ENCODE data around the gene GEMIN8.

GEMIN8 gene

DNA sequence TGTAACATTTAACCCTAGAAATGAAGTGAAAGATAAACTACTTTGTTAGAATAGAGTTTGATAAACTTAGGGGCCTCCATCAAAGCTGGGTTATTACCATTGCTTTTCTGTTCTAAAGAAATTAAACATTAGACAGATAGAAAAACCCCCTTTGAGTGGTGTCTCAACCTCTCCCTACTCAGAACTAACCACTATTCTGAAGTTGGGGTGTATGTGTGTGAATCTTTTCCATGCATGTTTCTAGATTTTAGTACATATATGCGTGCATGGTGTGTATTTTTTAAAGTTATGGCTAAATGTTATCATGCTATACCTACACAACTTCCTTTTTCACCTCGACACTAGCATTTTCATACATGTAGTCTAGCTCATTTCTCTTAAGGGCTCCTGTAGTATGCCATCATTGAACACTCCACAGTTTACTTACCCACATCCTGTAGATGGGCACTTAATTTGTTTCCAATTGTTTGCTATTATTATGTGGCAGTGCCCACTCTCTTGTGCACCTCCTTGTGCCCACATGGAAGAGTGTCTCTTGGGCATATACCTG is 25.7 kb downstream of the GEMIN8 start:
- no peak overlapping the region for H2BK15ac ChIP-seq (ENCODE audit: low read depth, poor library complexity, severe bottlenecking)
- no peak overlapping the region for H3K4ac ChIP-seq (ENCODE audit: low read depth in 1 of 2, low read length in 2 of 2)

DNA sequence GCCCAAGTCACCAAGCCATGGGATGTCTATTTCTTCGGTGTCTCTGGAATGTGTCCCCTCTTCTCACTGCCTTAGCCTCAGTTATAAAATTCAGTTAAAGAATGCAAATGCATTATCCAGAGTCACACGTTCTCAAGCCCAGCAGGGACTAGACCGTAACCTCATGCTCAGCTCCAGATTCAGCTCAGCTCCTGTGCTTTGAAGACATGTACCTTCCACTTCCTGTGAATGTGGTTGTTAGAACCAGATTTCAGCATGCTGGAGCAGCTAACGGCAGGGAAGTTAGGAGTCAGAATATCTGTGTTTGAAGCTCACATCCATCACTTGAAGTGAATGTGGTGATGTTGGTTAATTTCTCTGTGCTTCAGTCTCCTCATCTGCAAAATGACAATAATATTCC is 26.7 kb downstream of the GEMIN8 start:
- Histone ChIP-seq H3K14ac (ENCODE audit: low read length in 2 of 2) (no peak overlapping the region), H3K9me3 (ENCODE audit: control insufficient read depth, low read length) (no peaks in the 10 kb centered on the region), H2BK120ac (ENCODE audit: low read depth, low read length) (no peak overlapping the region), H2BK5ac (ENCODE audit: low read depth, low read length, poor library complexity, severe bottlenecking) (no peak overlapping the region), H3K23ac (ENCODE audit: low read length in 2 of 2) (no peak overlapping the region), H3K36me3 (ENCODE audit: control insufficient read depth in 1 of 2, insufficient read depth in 2 of 2, low read depth in 1 of 2, low read length in 2 of 2) (peaks cover 0 to 27% of the 10 kb centered on the region in 2 experiments), H3K27me3 (ENCODE audit: control insufficient read depth in 1 of 2, insufficient read depth in 1 of 2, low read length in 2 of 2) (peaks cover 0 to 2% of the 10 kb centered on the region in 2 experiments), H2AK5ac (ENCODE audit: low read length, severe bottlenecking) (no peak overlapping the region), H3K27ac (ENCODE audit: low read length, poor library complexity, severe bottlenecking) (no peak overlapping the region), H3K4me3 (ENCODE audit: insufficient read depth in 1 of 2, low read depth in 1 of 2, low read length in 2 of 2) (no peak overlapping the region), H2BK12ac (ENCODE audit: low read length in 2 of 2) (no peak overlapping the region), H3K18ac (ENCODE audit: low read depth in 1 of 2, low read length in 2 of 2) (no peak overlapping the region), H4K8ac (ENCODE audit: low read length) (no peak overlapping the region), H3K4me2 (ENCODE audit: low read length, poor library complexity, severe bottlenecking) (no peak overlapping the region), H3K4ac (ENCODE audit: low read depth in 1 of 2, low read length in 2 of 2) (no peak overlapping the region), H3K79me1 (replicated peaks; ENCODE audit: low read length, poor library complexity, severe bottlenecking) (no peaks in the 10 kb centered on the region), H4K91ac (ENCODE audit: low read length) (no peak overlapping the region), H2AFZ (ENCODE audit: low read depth, low read length) (no peak overlapping the region), H2BK15ac (ENCODE audit: low read depth, poor library complexity, severe bottlenecking) (no peak overlapping the region), H3K4me1 (ENCODE audit: control insufficient read depth, insufficient read depth, low read depth, low read length) (no peaks in the 10 kb centered on the region), H3K9ac (ENCODE audit: low read length) (no peak overlapping the region)
- 79% methylated on average over 3 of the region's 4 CpGs for WGBS
- DNase-seq = no peak

More for the DNA sequence above, 25.7 kb downstream of the GEMIN8 start:
- no CpG with 5 or more reads among the region's 2 CpGs for WGBS
- peaks cover 0 to 2% of the 10 kb centered on the region in 2 experiments for H3K27me3 ChIP-seq (ENCODE audit: control insufficient read depth in 1 of 2, insufficient read depth in 1 of 2, low read length in 2 of 2)
- H3K9me3 ChIP-seq (ENCODE audit: control insufficient read depth, low read length) = no peaks in the 10 kb centered on the region
- H4K91ac ChIP-seq (ENCODE audit: low read length) = no peak overlapping the region
- H2BK120ac ChIP-seq (ENCODE audit: low read depth, low read length) = no peak overlapping the region
- H2BK12ac ChIP-seq (ENCODE audit: low read length in 2 of 2) = no peak overlapping the region
- H3K79me1 ChIP-seq (replicated peaks; ENCODE audit: low read length, poor library complexity, severe bottlenecking) = no peaks in the 10 kb centered on the region
- no peak overlapping the region for H3K9ac ChIP-seq (ENCODE audit: low read length)
- H3K4me3 ChIP-seq (ENCODE audit: insufficient read depth in 1 of 2, low read depth in 1 of 2, low read length in 2 of 2) = no peak overlapping the region
- DNase-seq = no peak
- H4K8ac ChIP-seq (ENCODE audit: low read length) = no peak overlapping the region
- H3K4me1 ChIP-seq (ENCODE audit: control insufficient read depth, insufficient read depth, low read depth, low read length) = no peaks in the 10 kb centered on the region
- no peak overlapping the region for H3K18ac ChIP-seq (ENCODE audit: low read depth in 1 of 2, low read length in 2 of 2)
- no peak overlapping the region for H2AK5ac ChIP-seq (ENCODE audit: low read length, severe bottlenecking)
- no peak overlapping the region for H2AFZ ChIP-seq (ENCODE audit: low read depth, low read length)
- H2BK5ac ChIP-seq (ENCODE audit: low read depth, low read length, poor library complexity, severe bottlenecking) = no peak overlapping the region
- H3K36me3 ChIP-seq (ENCODE audit: control insufficient read depth in 1 of 2, insufficient read depth in 2 of 2, low read depth in 1 of 2, low read length in 2 of 2) = peaks cover 4 to 36% of the 10 kb centered on the region in 2 experiments
- H3K4me2 ChIP-seq (ENCODE audit: low read length, poor library complexity, severe bottlenecking) = no peak overlapping the region
- H3K14ac ChIP-seq (ENCODE audit: low read length in 2 of 2) = no peak overlapping the region
- no peak overlapping the region for H3K27ac ChIP-seq (ENCODE audit: low read length, poor library complexity, severe bottlenecking)
- no peak overlapping the region for H3K23ac ChIP-seq (ENCODE audit: low read length in 2 of 2)

DNA sequence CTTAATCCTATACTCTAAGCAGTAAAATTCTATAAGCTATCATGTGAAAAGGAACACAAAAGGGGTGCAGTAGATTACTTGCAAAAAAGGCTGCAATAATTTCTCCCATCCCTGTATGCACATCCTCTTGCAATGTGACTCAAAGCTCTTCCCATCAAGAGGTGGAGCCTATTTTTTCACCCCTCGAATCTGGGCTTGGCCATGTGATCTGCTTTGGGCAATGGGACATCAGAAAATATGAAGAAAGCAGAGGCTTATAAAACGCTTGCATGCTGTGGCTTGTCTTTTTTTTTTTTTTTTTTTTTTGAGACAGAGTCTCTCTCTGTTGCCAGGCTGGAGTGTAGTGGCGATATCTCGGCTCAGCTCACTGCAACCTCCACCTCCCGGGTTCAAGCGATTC is 33.0 kb downstream of the GEMIN8 start:
- no peak overlapping the region for H3K4me2 ChIP-seq (ENCODE audit: low read length, poor library complexity, severe bottlenecking)
- H3K27me3 ChIP-seq (ENCODE audit: control insufficient read depth in 1 of 2, insufficient read depth in 1 of 2, low read length in 2 of 2) = peaks cover 0 to 19% of the 10 kb centered on the region in 2 experiments
- H2BK120ac ChIP-seq (ENCODE audit: low read depth, low read length) = no peak overlapping the region
- H2BK5ac ChIP-seq (ENCODE audit: low read depth, low read length, poor library complexity, severe bottlenecking) = no peak overlapping the region
- H2BK15ac ChIP-seq (ENCODE audit: low read depth, poor library complexity, severe bottlenecking) = no peak overlapping the region
- no peak overlapping the region for H4K8ac ChIP-seq (ENCODE audit: low read length)
- H3K9me3 ChIP-seq (ENCODE audit: control insufficient read depth, low read length) = no peaks in the 10 kb centered on the region
- H3K18ac ChIP-seq (ENCODE audit: low read depth in 1 of 2, low read length in 2 of 2) = no peak overlapping the region
- H3K23ac ChIP-seq (ENCODE audit: low read length in 2 of 2) = no peak overlapping the region
- no peaks in the 10 kb centered on the region for H3K36me3 ChIP-seq (ENCODE audit: control insufficient read depth in 1 of 2, insufficient read depth in 2 of 2, low read depth in 1 of 2, low read length in 2 of 2)
- no peak overlapping the region for H4K91ac ChIP-seq (ENCODE audit: low read length)
- H3K27ac ChIP-seq (ENCODE audit: low read length, poor library complexity, severe bottlenecking) = no peak overlapping the region
- H2AK5ac ChIP-seq (ENCODE audit: low read length, severe bottlenecking) = no peak overlapping the region
- H3K4ac ChIP-seq (ENCODE audit: low read depth in 1 of 2, low read length in 2 of 2) = no peak overlapping the region
- H3K79me1 ChIP-seq (replicated peaks; ENCODE audit: low read length, poor library complexity, severe bottlenecking) = no peaks in the 10 kb centered on the region
- DNase-seq = no peak
- H3K14ac ChIP-seq (ENCODE audit: low read length in 2 of 2) = no peak overlapping the region
- no peak overlapping the region for H2BK12ac ChIP-seq (ENCODE audit: low read length in 2 of 2)
- 91% methylated on average over 4 of the region's 6 CpGs for WGBS
- no peak overlapping the region for H3K9ac ChIP-seq (ENCODE audit: low read length)
- no peak overlapping the region for H3K4me3 ChIP-seq (ENCODE audit: insufficient read depth in 1 of 2, low read depth in 1 of 2, low read length in 2 of 2)
- no peaks in the 10 kb centered on the region for H3K4me1 ChIP-seq (ENCODE audit: control insufficient read depth, insufficient read depth, low read depth, low read length)
- no peak overlapping the region for H2AFZ ChIP-seq (ENCODE audit: low read depth, low read length)

DNA sequence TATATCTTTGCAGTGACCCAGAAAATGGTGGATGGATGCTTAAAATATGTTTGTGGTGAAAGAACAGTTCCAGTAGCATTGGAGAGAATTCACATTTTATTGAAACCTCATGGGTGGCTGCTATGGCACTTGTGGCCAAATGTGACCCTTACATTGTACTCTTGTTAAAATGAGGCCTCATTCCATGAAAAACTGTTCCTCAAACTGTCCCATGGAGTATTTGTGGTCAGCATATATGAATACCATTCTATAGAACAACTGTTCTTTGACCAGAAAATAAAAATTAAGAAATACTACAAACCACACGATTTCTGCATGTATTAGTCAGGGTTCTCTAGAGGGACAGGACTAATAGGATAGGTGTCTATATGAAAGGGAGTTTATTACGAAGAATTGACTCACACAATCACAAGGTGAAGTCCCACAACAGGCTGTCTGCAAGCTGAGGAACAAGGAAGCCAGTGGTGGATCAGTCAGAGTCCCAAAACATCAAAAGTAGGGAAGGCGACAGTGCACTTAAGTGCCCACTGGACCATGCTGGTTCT is 35.1 kb downstream of the GEMIN8 start:
- Histone ChIP-seq H3K4me3 (ENCODE audit: insufficient read depth in 1 of 2, low read depth in 1 of 2, low read length in 2 of 2) (no peak overlapping the region), H3K4me2 (ENCODE audit: low read length, poor library complexity, severe bottlenecking) (no peak overlapping the region), H2AFZ (ENCODE audit: low read depth, low read length) (no peak overlapping the region), H2BK15ac (ENCODE audit: low read depth, poor library complexity, severe bottlenecking) (no peak overlapping the region), H3K18ac (ENCODE audit: low read depth in 1 of 2, low read length in 2 of 2) (no peak overlapping the region), H3K23ac (ENCODE audit: low read length in 2 of 2) (no peak overlapping the region), H3K79me1 (replicated peaks; ENCODE audit: low read length, poor library complexity, severe bottlenecking) (no peaks in the 10 kb centered on the region), H3K9ac (ENCODE audit: low read length) (no peak overlapping the region), H3K4me1 (ENCODE audit: control insufficient read depth, insufficient read depth, low read depth, low read length) (no peaks in the 10 kb centered on the region), H2BK120ac (ENCODE audit: low read depth, low read length) (no peak overlapping the region), H3K36me3 (ENCODE audit: control insufficient read depth in 1 of 2, insufficient read depth in 2 of 2, low read depth in 1 of 2, low read length in 2 of 2) (no peaks in the 10 kb centered on the region), H2AK5ac (ENCODE audit: low read length, severe bottlenecking) (no peak overlapping the region), H3K9me3 (ENCODE audit: control insufficient read depth, low read length) (no peaks in the 10 kb centered on the region), H3K27me3 (ENCODE audit: control insufficient read depth in 1 of 2, insufficient read depth in 1 of 2, low read length in 2 of 2) (peaks cover 0 to 18% of the 10 kb centered on the region in 2 experiments), H4K8ac (ENCODE audit: low read length) (no peak overlapping the region), H3K14ac (ENCODE audit: low read length in 2 of 2) (no peak overlapping the region), H3K27ac (ENCODE audit: low read length, poor library complexity, severe bottlenecking) (no peak overlapping the region), H2BK12ac (ENCODE audit: low read length in 2 of 2) (no peak overlapping the region), H2BK5ac (ENCODE audit: low read depth, low read length, poor library complexity, severe bottlenecking) (no peak overlapping the region), H3K4ac (ENCODE audit: low read depth in 1 of 2, low read length in 2 of 2) (no peak overlapping the region), H4K91ac (ENCODE audit: low read length) (no peak overlapping the region)
- WGBS = 78% methylated on average over 2 of the region's 3 CpGs
- no peak for DNase-seq
